H9 (cell line): ENCODE measurements around the gene CD200. TPM values are rescaled to one million over a fixed set of nuclear protein-coding genes. Genes with fewer than 3 reads are reported as not detected.

Experiments
- DNase-seq: peaks from one replicate; pipeline ENCODE4 v3.0.0-alpha.2; 2017
- H2AFZ ChIP-seq: one replicate; pipeline ENCODE4 v1.6.1; 2013; ENCODE audit warnings: mild to moderate bottlenecking, low read length, control low read depth, moderate library complexity
- H2AK5ac ChIP-seq: 2 replicates; pipeline ENCODE4 v1.6.1; 2013; ENCODE audit warnings: low read length, control low read depth, mixed read lengths; ENCODE audit not compliant: insufficient read length
- H2BK120ac ChIP-seq: one replicate; pipeline ENCODE4 v1.6.1; 2013; ENCODE audit warnings: low read depth, mild to moderate bottlenecking, low read length, control low read depth, inconsistent platforms; ENCODE audit not compliant: poor library complexity, severe bottlenecking
- H2BK12ac ChIP-seq: 2 replicates; pipeline ENCODE4 v1.6.1; 2013; ENCODE audit warnings: low read length, control low read depth, mixed read lengths, low read depth; ENCODE audit not compliant: insufficient read length
- H2BK15ac ChIP-seq: 2 replicates; pipeline ENCODE4 v1.6.1; 2013; ENCODE audit warnings: low read depth, low read length, control low read depth
- H2BK20ac ChIP-seq: one replicate; pipeline ENCODE4 v1.6.1; 2013; ENCODE audit warnings: low read depth, mild to moderate bottlenecking, low read length, control low read depth, inconsistent platforms; ENCODE audit not compliant: poor library complexity, severe bottlenecking
- H2BK5ac ChIP-seq: 2 replicates; pipeline ENCODE4 v1.6.1; 2013; ENCODE audit warnings: low read length, control low read depth, mixed read lengths; ENCODE audit not compliant: insufficient read length
- H3K14ac ChIP-seq: 2 replicates; pipeline ENCODE4 v1.6.1; 2013; ENCODE audit warnings: low read length, control low read depth; ENCODE audit not compliant: insufficient read depth
- H3K18ac ChIP-seq: 2 replicates; pipeline ENCODE4 v1.6.1; 2013; ENCODE audit warnings: low read depth, mild to moderate bottlenecking, mixed read lengths, low read length, control low read depth; ENCODE audit not compliant: insufficient read length
- H3K23ac ChIP-seq: 2 replicates; pipeline ENCODE4 v1.6.1; 2013; ENCODE audit warnings: low read length, control low read depth, mixed read lengths, low read depth; ENCODE audit not compliant: insufficient read length
- H3K23me2 ChIP-seq: 2 replicates; pipeline ENCODE4 v1.6.1; 2013; ENCODE audit warnings: low read depth, mild to moderate bottlenecking, mixed read lengths, low read length, control low read depth; ENCODE audit not compliant: insufficient read length, poor library complexity, severe bottlenecking
- H3K27ac ChIP-seq: 2 replicates; pipeline ENCODE4 v1.5.1; 2013; ENCODE audit warnings: low read length, control low read depth, mixed read lengths, low read depth; ENCODE audit not compliant: insufficient read length
- H3K27me3 ChIP-seq: 2 replicates; pipeline ENCODE4 v1.6.1; 2013; ENCODE audit warnings: low read length, control low read depth, inconsistent platforms; ENCODE audit not compliant: insufficient read depth
- H3K4ac ChIP-seq: 2 replicates; pipeline ENCODE4 v1.6.1; 2013; ENCODE audit warnings: low read depth, mild to moderate bottlenecking, control low read depth, inconsistent platforms, low read length, moderate library complexity
- H3K4me1 ChIP-seq: 2 replicates; pipeline ENCODE4 v1.6.1; 2013; ENCODE audit warnings: low read length, control low read depth, inconsistent platforms; ENCODE audit not compliant: insufficient read depth
- H3K4me2 ChIP-seq: 2 replicates; pipeline ENCODE4 v1.6.1; 2013; ENCODE audit warnings: low read length, control low read depth, mixed read lengths; ENCODE audit not compliant: insufficient read length, insufficient read depth
- H3K56ac ChIP-seq: 2 replicates; pipeline ENCODE4 v1.6.1; 2013; ENCODE audit warnings: low read depth, mild to moderate bottlenecking, mixed read lengths, low read length, control low read depth; ENCODE audit not compliant: insufficient read length
- H3K79me1 ChIP-seq: 2 replicates; pipeline ENCODE4 v1.6.1; 2013; ENCODE audit warnings: low read depth, mild to moderate bottlenecking, moderate library complexity, low read length, control low read depth, inconsistent platforms; ENCODE audit not compliant: insufficient read depth, poor library complexity, severe bottlenecking
- H3K79me2 ChIP-seq: 2 replicates; pipeline ENCODE4 v1.6.1; 2013; ENCODE audit warnings: low read length, control low read depth, inconsistent platforms; ENCODE audit not compliant: insufficient read depth
- H3K9ac ChIP-seq: 2 replicates; pipeline ENCODE4 v1.6.1; 2013; ENCODE audit warnings: low read length, control low read depth, mixed read lengths; ENCODE audit not compliant: insufficient read length; ENCODE audit errors: extremely low read depth
- H3K9me3 ChIP-seq: one replicate; pipeline ENCODE4 v1.6.1; 2013; ENCODE audit warnings: low read depth, low read length, inconsistent platforms; ENCODE audit not compliant: control insufficient read depth
- H3T11ph ChIP-seq: one replicate; pipeline ENCODE4 v1.6.1; 2013; ENCODE audit warnings: mild to moderate bottlenecking, low read length, control low read depth, inconsistent platforms
- H4K20me1 ChIP-seq: one replicate; pipeline ENCODE4 v1.6.1; 2013; ENCODE audit not compliant: control insufficient read depth, insufficient read length, insufficient read depth
- H4K5ac ChIP-seq: 2 replicates; pipeline ENCODE4 v1.6.1; 2013; ENCODE audit warnings: low read depth, mild to moderate bottlenecking, mixed read lengths, low read length, control low read depth; ENCODE audit not compliant: insufficient read length
- H4K8ac ChIP-seq: replicated peaks from 2 replicates; pipeline ENCODE4 v1.6.1; 2013; ENCODE audit warnings: low read length, control low read depth, mixed read lengths, low read depth; ENCODE audit not compliant: insufficient read length
- H4K91ac ChIP-seq: 2 replicates; pipeline ENCODE4 v1.6.1; 2013; ENCODE audit warnings: low read depth, mild to moderate bottlenecking, moderate library complexity, mixed read lengths, low read length, control low read depth; ENCODE audit not compliant: insufficient read length
- H3K27ac Mint-ChIP-seq, 3 experiments: 2 replicates in 2 of 3; 3 replicates in 1 of 3; pipeline ENCODE4 v1.8.0; 2020 to 2021; ENCODE audit warnings: mixed read lengths in 3 of 3, mild to moderate bottlenecking in 1 of 3, moderate library complexity in 1 of 3
- H3K27me3 Mint-ChIP-seq: 2 replicates; pipeline ENCODE4 v1.8.0; 2021; ENCODE audit warnings: low read depth, mild to moderate bottlenecking, moderate library complexity, mixed read lengths
- H3K36me3 Mint-ChIP-seq, 3 experiments: 2 replicates in 2 of 3; 3 replicates in 1 of 3; pipeline ENCODE4 v1.8.0; 2020 to 2021; ENCODE audit warnings: low read depth in 3 of 3, mixed read lengths in 3 of 3; ENCODE audit not compliant: insufficient read depth in 1 of 3
- H3K4me1 Mint-ChIP-seq, 2 experiments: 2 replicates each; pipeline ENCODE4 v1.8.0; 2020; ENCODE audit warnings: mixed read lengths in 2 of 2
- H3K4me3 Mint-ChIP-seq, 2 experiments: 2 replicates in 1 of 2; 3 replicates in 1 of 2; pipeline ENCODE4 v1.8.0; 2020 to 2021; ENCODE audit warnings: mild to moderate bottlenecking in 2 of 2, mixed read lengths in 2 of 2, moderate library complexity in 1 of 2
- H3K9me3 Mint-ChIP-seq, 2 experiments: 2 replicates in 1 of 2; 3 replicates in 1 of 2; pipeline ENCODE4 v1.8.0; 2020; ENCODE audit warnings: mild to moderate bottlenecking in 2 of 2, mixed read lengths in 2 of 2, moderate library complexity in 1 of 2
- CTCF ChIP-seq: fragments of 200-600 bp; sonication (generic); conservative IDR thresholded peaks from 3 replicates; pipeline ENCODE4 v1.8.0; 2021; ENCODE audit warnings: antibody characterized with exemption, mild to moderate bottlenecking
- WGBS: extraction: QIAGEN DNeasy Blood & Tissue Kit; methylation state at CpG from one replicate; pipeline ENCODE4 v1.1.7; 2013; ENCODE audit warnings: missing lambda C conversion rate, low lambda C conversion rate, mixed read lengths; ENCODE audit not compliant: insufficient read length; ENCODE audit errors: extremely low coverage; 5-methylcytosine and 5-hydroxymethylcytosine counted together
- total RNA-seq: library from RNA; stranded (reverse); gene quantifications from 2 replicates; pipeline ENCODE4 v1.2.1, GENCODE V29; 2021

The CD200 gene
- total RNA-seq, 1 experiment from 2014 or later = 51.6 TPM

GRCh38 chr3:112289011-112289410 is 43.9 kb upstream of the CD200 start:
- Histone ChIP-seq H3K4ac (no peak overlapping the region), H3K56ac (no peak overlapping the region), H2BK12ac (no peak overlapping the region), H2BK5ac (no peak overlapping the region), H2BK20ac (no peak overlapping the region), H3K27me3 (no peaks in the 10 kb centered on the region), H4K5ac (no peak overlapping the region), H2AFZ (no peak overlapping the region), H4K91ac (no peak overlapping the region), H3K23ac (no peak overlapping the region), H3K4me1 (no peaks in the 10 kb centered on the region; the same call in 1 of the 2 replicates), H4K20me1 (no peaks in the 10 kb centered on the region), H3K79me2 (no peaks in the 10 kb centered on the region), H3K9ac (no peak overlapping the region), H3T11ph (no peak overlapping the region), H4K8ac (no peak overlapping the region), H2BK15ac (no peak overlapping the region), H3K4me2 (no peak overlapping the region), H3K79me1 (no peaks in the 10 kb centered on the region), H2AK5ac (no peak overlapping the region), H3K27ac (no peak overlapping the region), H3K23me2 (peaks cover 3% of the 10 kb centered on the region), H3K18ac (no peak overlapping the region), H2BK120ac (no peak overlapping the region), H3K9me3 (no peaks in the 10 kb centered on the region), H3K14ac (no peak overlapping the region)
- Mint-ChIP-seq H3K27ac (no peak overlapping the region), H3K4me3 (no peak overlapping the region), H3K9me3 (peaks cover 6 to 12% of the 10 kb centered on the region in 2 experiments; a peak in 3 of 5 replicates), H3K4me1 (peaks cover 8 to 9% of the 10 kb centered on the region in 2 experiments), H3K27me3 (no peaks in the 10 kb centered on the region), H3K36me3 (peaks cover 1 to 16% (median 2%) of the 10 kb centered on the region in 3 experiments; a peak in 6 of 7 replicates)
- no CpG with 5 or more reads among the region's 4 CpGs for WGBS
- DNase-seq = no peak
- no peak for TF ChIP-seq CTCF
